HCT116 (cell line): ENCODE data around the gene MBD6. TPM values are rescaled to one million over a fixed set of nuclear protein-coding genes. Genes with fewer than 3 reads are reported as not detected.
"Not testable (repeated sequence)": the region's sequence is repeated elsewhere in the genome, so short reads cannot be mapped to it uniquely, and the experiment has no call there.

ENCODE experiments used
- ATAC-seq: fragments of 200-7000 bp; cut with Tn5 transposase; 2 replicates; pipeline ENCODE4 v1.9.1; 2020; ENCODE audit warnings: mild to moderate bottlenecking, moderate library complexity
- BruUV-seq: library from RNA; stranded (reverse); fragments of 400-500 nt; replicated peaks from 2 replicates; lab custom pipeline; 2021; lab: Mats Ljungman, UMichigan
- CTCF ChIA-PET: fragments of 300-600 bp; sonication (Branson Sonifier 250); formaldehyde crosslinking; loops from one replicate; lab custom pipeline; 2021; ENCODE audit warnings: antibody characterized with exemption; lab: Charles Lee
- POLR2A ChIA-PET: fragments of 300-600, 350-600 bp; sonication (Branson Sonifier 250); formaldehyde crosslinking; loops from one replicate; lab custom pipeline; 2021; ENCODE audit warnings: antibody characterized with exemption; lab: Charles Lee
- RAD21 ChIA-PET, 2 experiments: fragments of 300-600 bp; sonication (Branson Sonifier 250); formaldehyde crosslinking; loops; one replicate each; lab custom pipeline; 2023; ENCODE audit warnings: low total read pairs in 2 of 2; ENCODE audit not compliant: uncharacterized antibody in 2 of 2, unreplicated experiment in 2 of 2, low non-redundant PET in 1 of 2; lab: Charles Lee
- DNase-seq: peaks from one replicate; pipeline ENCODE4 v3.0.0-alpha.2; 2010; ENCODE audit warnings: low read depth, low spot score
- H2AFZ ChIP-seq: fragments of 200-600 bp; shearing (Covaris generic), sonication (generic); 2 replicates; pipeline ENCODE4 v1.6.1; 2017; ENCODE audit warnings: low read depth, mixed run types, mixed read lengths, antibody characterized with exemption, low read length; ENCODE audit not compliant: poor library complexity, severe bottlenecking
- H3K27ac ChIP-seq: 2 replicates; pipeline ENCODE4 v1.5.1; 2012; ENCODE audit warnings: low read depth, low read length
- H3K27me3 ChIP-seq: fragments of 200-600 bp; sonication (generic); 2 replicates; pipeline ENCODE4 v1.6.1; 2016; ENCODE audit warnings: mixed run types, low read length, mixed read lengths; ENCODE audit not compliant: insufficient read depth
- H3K36me3 ChIP-seq, 2 experiments: fragments of 200-500 bp in 1 of 2; fragments of 200-600 bp in 1 of 2; sonication (Bioruptor generic) in 1 of 2; sonication (generic) in 1 of 2; 2 replicates each; pipeline versions ENCODE4 v1.5.1 to v1.6.1; 2014 to 2016; ENCODE audit warnings: low read length in 2 of 2, inconsistent platforms in 1 of 2, mixed read lengths in 1 of 2, mixed run types in 1 of 2; ENCODE audit not compliant: insufficient read depth in 2 of 2, control insufficient read depth in 1 of 2
- H3K4me1 ChIP-seq, 2 experiments: fragments of 200-600 bp in 1 of 2; sonication (generic) in 1 of 2; 2 replicates each; pipeline versions ENCODE4 v1.5.1 to v1.6.1; 2012 to 2017; ENCODE audit warnings: low read length in 2 of 2, inconsistent platforms in 1 of 2, mild to moderate bottlenecking in 1 of 2, mixed read lengths in 1 of 2, mixed run types in 1 of 2, moderate library complexity in 1 of 2; ENCODE audit not compliant: insufficient read depth in 2 of 2, control insufficient read depth in 1 of 2
- H3K4me2 ChIP-seq: fragments of 200-600 bp; sonication (generic); 2 replicates; pipeline ENCODE4 v1.6.1; 2017; ENCODE audit warnings: mixed run types, low read length, mixed read lengths
- H3K4me3 ChIP-seq, 2 experiments: fragments of 200-600 bp in 1 of 2; sonication (generic) in 1 of 2; replicated peaks in 1 of 2; 2 replicates each; pipeline ENCODE4 v1.5.1; 2011 to 2016; ENCODE audit warnings: low read length in 2 of 2, control low read depth in 1 of 2, low read depth in 1 of 2, mild to moderate bottlenecking in 1 of 2, mixed read lengths in 1 of 2, mixed run types in 1 of 2
- H3K79me2 ChIP-seq: fragments of 200-600 bp; sonication (generic); 2 replicates; pipeline ENCODE4 v1.6.1; 2017; ENCODE audit warnings: mild to moderate bottlenecking, mixed run types, low read length, moderate library complexity, mixed read lengths; ENCODE audit not compliant: insufficient read depth
- H3K9ac ChIP-seq: fragments of 200-600 bp; sonication (generic); 2 replicates; pipeline ENCODE4 v1.6.1; 2016; ENCODE audit warnings: low read length, mixed read lengths
- H3K9me2 ChIP-seq: fragments of 200-600 bp; sonication (generic), shearing (Covaris generic); 2 replicates; pipeline ENCODE4 v1.6.1; 2017; ENCODE audit warnings: mixed run types, mild to moderate bottlenecking, moderate library complexity; ENCODE audit not compliant: insufficient read depth
- H3K9me3 ChIP-seq, 2 experiments: fragments of 200-500 bp in 1 of 2; fragments of 200-600 bp in 1 of 2; sonication (Bioruptor generic) in 1 of 2; sonication (generic) in 1 of 2; 2 replicates each; pipeline ENCODE4 v1.6.1; 2014 to 2017; ENCODE audit warnings: low read length in 2 of 2, mixed read lengths in 2 of 2, inconsistent platforms in 1 of 2, low read depth in 1 of 2, mild to moderate bottlenecking in 1 of 2, mixed run types in 1 of 2, moderate library complexity in 1 of 2; ENCODE audit not compliant: control insufficient read depth in 1 of 2, insufficient read depth in 1 of 2
- H4K20me1 ChIP-seq: fragments of 200-600 bp; sonication (generic), shearing (Covaris generic); 2 replicates; pipeline ENCODE4 v1.6.1; 2017; ENCODE audit warnings: mixed run types, mild to moderate bottlenecking, moderate library complexity; ENCODE audit not compliant: insufficient read depth
- CTCF ChIP-seq, 3 experiments: fragments of 200-600 bp in 1 of 3; sonication (generic) in 1 of 3; IDR thresholded peaks in 2 of 3; conservative IDR thresholded peaks in 1 of 3; 2 replicates each; pipeline ENCODE4 v1.5.1; 2012 to 2017; ENCODE audit warnings: low read depth in 2 of 3, low read length in 2 of 3, antibody characterized with exemption in 1 of 3, borderline replicate concordance in 1 of 3, control low read depth in 1 of 3, mild to moderate bottlenecking in 1 of 3, mixed read lengths in 1 of 3, mixed run types in 1 of 3, moderate library complexity in 1 of 3; ENCODE audit not compliant: insufficient read depth in 1 of 3
- ZFX ChIP-seq: fragments of 450-650 bp; IDR thresholded peaks from 2 replicates; pipeline ENCODE4 v1.6.1; 2017
- intact Hi-C: fragments of 100-400 bp; cut with micrococcal nuclease; formaldehyde crosslinking; loops from 2 replicates; pipeline ENCODE4 v1.10.0; 2022
- total RNA-seq: library from RNA; stranded (reverse); gene quantifications from one replicate; pipeline ENCODE4 v1.2.1, GENCODE V29; 2021; ENCODE audit not compliant: unreplicated experiment

Gene MBD6
- total RNA-seq, 1 experiment from 2014 or later: 70.1 TPM

DNA sequence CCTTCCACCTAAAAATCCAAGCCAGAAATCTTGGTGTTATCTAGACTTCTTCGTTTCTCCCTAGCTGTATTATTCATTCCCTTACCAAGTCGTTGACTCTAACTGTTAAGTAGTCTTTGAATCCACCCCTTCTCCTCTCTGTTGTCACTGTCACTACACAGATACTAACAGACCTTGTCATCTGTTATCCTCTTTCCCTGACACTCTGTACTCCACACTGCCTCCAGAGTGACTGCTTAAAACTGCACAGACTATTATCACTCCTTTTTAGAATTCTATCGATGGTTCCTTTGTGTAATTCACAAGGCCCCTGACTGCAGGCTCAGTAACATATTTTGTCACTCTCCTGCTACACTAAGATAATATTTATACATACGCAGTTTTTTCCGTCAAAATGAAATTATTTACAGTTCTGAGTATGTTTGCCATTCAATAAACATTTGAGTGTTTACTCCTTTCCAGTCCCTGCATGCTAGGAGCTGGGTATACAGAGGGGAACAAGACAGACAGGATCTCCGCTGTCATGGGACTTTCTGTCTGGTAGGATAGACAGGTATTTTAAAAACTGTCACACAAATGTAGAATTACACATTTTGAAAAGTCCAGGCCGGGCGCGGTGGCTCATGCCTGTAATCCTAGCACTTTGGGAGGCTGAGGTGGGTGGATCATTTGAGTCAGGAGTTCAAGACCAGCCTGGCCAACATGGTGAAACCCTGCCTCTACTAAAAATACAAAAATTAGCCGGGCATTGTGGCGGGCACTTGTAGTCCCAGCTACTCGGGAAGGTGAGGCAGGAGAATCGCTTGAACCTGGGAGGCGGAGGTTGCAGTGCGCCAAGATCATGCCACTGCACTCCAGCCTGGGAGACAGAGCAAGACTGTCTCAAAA is 31.0 kb upstream of the MBD6 start:
- no peak overlapping the region for H3K27ac ChIP-seq
- H3K9me3 ChIP-seq: no peaks in the 10 kb centered on the region
- peaks cover 21 to 37% of the 10 kb centered on the region in 2 experiments for H3K36me3 ChIP-seq
- H2AFZ ChIP-seq: no peak overlapping the region
- no peak overlapping the region for H3K9ac ChIP-seq
- TF ChIP-seq CTCF (IDR thresholded peaks at IDR 0.05 in 2 of 3, conservative IDR thresholded peaks at IDR 0.05 in 1 of 3; ENCODE audit: borderline replicate concordance in 1 of 3, insufficient read depth in 1 of 3, low read depth in 2 of 3, low read length in 2 of 3) (peak in 2 of 3 experiments; percentile 27 to 34; a peak in 2 of 6 replicates), ZFX (no peak)
- POLR2A ChIA-PET: interaction anchor here (0.8 kb wide), 1 partner anchor 29 kb away, joined by 6 read pairs; no protein-coding TSS in a partner anchor
- CTCF ChIA-PET: no interaction called here
- H3K9me2 ChIP-seq: no peaks in the 10 kb centered on the region
- peaks cover 41% of the 10 kb centered on the region for H3K79me2 ChIP-seq
- TSS peak; percentile 8 for BruUV-seq
- intact Hi-C loops: no loop called here
- H4K20me1 ChIP-seq: no peaks in the 10 kb centered on the region
- DNase-seq (no peak), ATAC-seq (peak; percentile 37)
- peaks cover 4 to 14% of the 10 kb centered on the region in 2 experiments; a peak in 3 of 4 replicates for H3K4me1 ChIP-seq
- no peak overlapping the region for H3K4me2 ChIP-seq
- no peaks in the 10 kb centered on the region for H3K27me3 ChIP-seq
- no peak overlapping the region for H3K4me3 ChIP-seq
- RAD21 ChIA-PET: no interaction called here

DNA sequence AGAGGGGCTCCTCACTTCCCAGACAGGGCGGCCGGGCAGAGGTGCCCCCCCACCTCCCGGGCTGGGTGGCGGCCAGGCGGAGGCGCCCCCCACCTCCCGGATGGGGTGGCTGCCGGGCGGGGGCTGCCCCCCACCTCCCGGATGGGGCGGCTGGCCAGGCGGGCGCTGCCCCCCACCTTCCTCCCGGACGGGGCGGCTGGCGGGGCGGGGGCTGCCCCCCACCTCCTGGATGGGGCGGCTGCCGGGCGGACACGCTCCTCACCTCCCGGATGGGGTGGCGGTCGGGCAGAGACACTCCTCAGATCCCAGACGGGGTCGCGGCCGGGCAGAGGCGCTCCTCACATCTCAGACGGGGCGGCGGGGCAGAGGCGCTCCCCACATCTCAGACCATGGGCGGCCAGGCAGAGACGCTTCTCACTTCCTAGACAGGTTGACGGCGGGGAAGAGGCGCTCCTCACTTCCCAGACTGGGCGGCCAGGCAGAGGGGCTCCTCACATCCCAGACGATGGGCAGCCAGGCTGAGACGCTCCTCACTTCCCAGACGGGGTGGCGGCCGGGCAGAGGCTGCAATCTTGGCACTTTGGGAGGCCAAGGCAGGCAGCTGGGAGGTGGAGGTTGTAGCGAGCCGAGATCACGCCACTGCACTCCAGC is 27.4 kb upstream of the MBD6 start:
- BruUV-seq, H2AFZ ChIP-seq, H3K9me3 ChIP-seq, RAD21 ChIA-PET, DNase-seq, H3K4me2 ChIP-seq, H3K9me2 ChIP-seq, H3K4me1 ChIP-seq, H3K9ac ChIP-seq, H3K4me3 ChIP-seq, H4K20me1 ChIP-seq, CTCF ChIA-PET, POLR2A ChIA-PET, H3K27ac ChIP-seq, H3K27me3 ChIP-seq, intact Hi-C loops, ATAC-seq: not testable (repeated sequence)
- Histone ChIP-seq H3K79me2 (peaks cover 18% of the 10 kb centered on the region; the same call in 1 of the 2 replicates), H3K36me3 (peaks cover 38 to 52% of the 10 kb centered on the region in 2 experiments)
